ENCODE results near the gene RXRB. TPM values are rescaled to one million over a fixed set of nuclear protein-coding genes. Genes with fewer than 3 reads are reported as not detected.

Gene RXRB
- total and polyA plus RNA-seq, 5 donors from 2014 or later, result 7.1 to 62.6 (median 7.3) TPM

DNA sequence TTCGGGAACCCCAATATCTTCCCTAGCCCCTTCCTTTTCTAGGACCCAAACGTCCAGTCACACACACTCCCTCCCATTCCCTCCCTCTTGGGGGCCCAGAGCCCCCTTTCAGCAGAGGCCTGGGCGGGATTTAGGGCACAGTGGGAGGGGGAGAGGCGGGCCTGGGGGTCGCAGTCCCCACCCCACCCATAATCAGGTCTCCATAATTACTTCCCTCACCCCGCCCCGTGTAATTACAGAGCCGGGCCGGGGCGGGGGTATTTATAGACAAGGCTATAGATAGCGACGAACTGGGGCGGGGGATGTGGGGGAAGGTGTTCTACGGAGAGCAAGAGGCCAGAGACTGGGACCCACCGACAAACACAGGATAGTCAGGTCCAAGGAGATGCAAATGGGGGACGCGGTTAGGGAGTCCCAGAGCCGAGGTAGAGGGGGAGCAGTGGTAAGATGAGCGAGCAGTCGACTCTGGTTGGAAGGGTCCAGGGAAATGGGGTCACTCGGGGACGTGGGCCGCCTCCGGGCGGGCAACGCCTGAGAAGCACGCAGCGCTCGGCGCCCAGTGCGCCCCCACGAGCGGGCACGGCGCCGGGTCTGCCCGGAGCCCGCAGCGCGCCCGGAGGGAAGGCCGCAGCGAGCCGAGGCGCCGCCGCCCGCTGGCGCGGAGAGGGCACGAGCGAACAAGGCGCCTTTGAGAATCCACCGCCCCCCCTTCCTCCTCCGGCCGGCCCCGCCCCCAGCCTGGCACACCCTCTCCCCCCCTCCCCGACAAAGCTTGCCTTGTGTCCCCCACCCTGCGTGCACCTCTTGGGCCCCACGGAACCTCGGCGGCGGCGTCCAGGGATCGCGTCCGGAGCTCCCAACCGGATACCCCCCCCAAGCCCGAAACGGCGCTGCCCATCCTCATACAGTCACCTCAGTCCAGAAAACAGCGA is 7.5 kb downstream of the RXRB start:
- Histone ChIP-seq H3K4me3 (ENCODE audit: low read depth, low read length) (peak overlapping the region; percentile 48), H3K27ac (ENCODE audit: insufficient read depth, low read length, poor library complexity, severe bottlenecking) (no peak overlapping the region), H3K4me1 (ENCODE audit: control insufficient read depth, insufficient read depth, low read length, poor library complexity, severe bottlenecking) (peaks cover 30% of the 10 kb centered on the region), H3K36me3 (ENCODE audit: control insufficient read depth, insufficient read depth, low read length) (peaks cover 32% of the 10 kb centered on the region), H3K9me3 (ENCODE audit: control insufficient read depth in 2 of 2, low read length in 2 of 2) (no peaks in the 10 kb centered on the region), H3K27me3 (ENCODE audit: control insufficient read depth, insufficient read depth, low read length) (peaks cover 13% of the 10 kb centered on the region)
- H3K36me3 Mint-ChIP-seq, result peaks cover 28% of the 10 kb centered on the region
- H3K27me3 Mint-ChIP-seq, result peaks cover 46% of the 10 kb centered on the region
- H3K4me3 Mint-ChIP-seq, result peak overlapping the region; percentile 82 to 92 (median 86)
- peaks cover 6 to 46% (median 23%) of the 10 kb centered on the region in 4 donors for H3K4me1 Mint-ChIP-seq
- DNase-seq (no peak), ATAC-seq (ENCODE audit: low read depth in 2 of 2) (peak; percentile 22 to 30)
- peak overlapping the region in 2 of 3 donors; percentile 32 to 67 for H3K27ac Mint-ChIP-seq
- peaks cover 0 to 5% (median 0%) of the 10 kb centered on the region in 7 donors for H3K9me3 Mint-ChIP-seq

DNA sequence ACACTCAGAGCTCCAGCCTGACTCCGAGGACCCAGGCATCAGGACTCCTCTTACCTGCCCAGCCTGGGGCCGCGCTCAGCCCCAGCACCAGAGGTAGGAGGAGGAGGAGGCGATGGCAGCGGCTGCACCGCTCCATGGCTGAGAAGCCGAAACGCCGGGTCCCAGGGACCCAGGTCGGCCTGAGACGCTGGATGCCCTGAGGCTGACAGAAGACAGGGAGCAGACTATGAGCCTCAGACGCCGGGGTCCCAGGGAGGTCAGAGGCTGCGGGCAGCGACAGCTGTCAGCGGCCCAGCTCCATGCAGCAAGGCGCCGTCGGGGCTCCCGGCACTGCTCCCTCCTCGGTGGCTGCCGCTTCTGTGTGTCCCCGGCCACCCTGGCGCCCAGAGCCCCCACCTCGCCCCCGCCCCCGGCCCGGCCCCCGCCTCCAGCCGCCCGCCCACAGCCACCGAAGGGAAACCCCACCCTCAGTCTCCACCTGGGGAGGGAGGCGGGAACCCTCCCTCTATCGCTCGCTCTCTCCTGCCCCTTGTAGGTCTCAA is 8.3 kb downstream of the RXRB start, which contains the start of gene COL11A2:
COL11A2 (minus strand) TSS at position 363 of the 542 bp plus-strand sequence; CDS start at position 136, 227 bp downstream.
- Mint-ChIP-seq H3K27ac (peak within 1 kb of the TSS in 1 of 3 donors; percentile 67), H3K4me1 (peaks cover under 1 to 42% (median 17%) of the 10 kb centered on the region in 4 donors), H3K4me3 (peak within 1 kb of the TSS; percentile 82 to 92 (median 86)), H3K9me3 (peaks cover 0 to 5% (median 0%) of the 10 kb centered on the region in 7 donors), H3K27me3 (peaks cover 50% of the 10 kb centered on the region), H3K36me3 (peaks cover 24% of the 10 kb centered on the region)
- peaks cover 22% of the 10 kb centered on the region for H3K4me1 ChIP-seq (ENCODE audit: control insufficient read depth, insufficient read depth, low read length, poor library complexity, severe bottlenecking)
- H3K36me3 ChIP-seq (ENCODE audit: control insufficient read depth, insufficient read depth, low read length), result peaks cover 30% of the 10 kb centered on the region
- ATAC-seq (ENCODE audit: low read depth in 2 of 2), result peak; percentile 21 to 38
- H3K4me3 ChIP-seq (ENCODE audit: low read depth, low read length), result peak within 1 kb of the TSS; percentile 48
- DNase-seq, result peak in 1 of 3 donors; percentile 27
- no peaks in the 10 kb centered on the region for H3K9me3 ChIP-seq (ENCODE audit: control insufficient read depth in 2 of 2, low read length in 2 of 2)
- no peak within 1 kb of the TSS for H3K27ac ChIP-seq (ENCODE audit: insufficient read depth, low read length, poor library complexity, severe bottlenecking)
- H3K27me3 ChIP-seq (ENCODE audit: control insufficient read depth, insufficient read depth, low read length), result peaks cover 14% of the 10 kb centered on the region

DNA sequence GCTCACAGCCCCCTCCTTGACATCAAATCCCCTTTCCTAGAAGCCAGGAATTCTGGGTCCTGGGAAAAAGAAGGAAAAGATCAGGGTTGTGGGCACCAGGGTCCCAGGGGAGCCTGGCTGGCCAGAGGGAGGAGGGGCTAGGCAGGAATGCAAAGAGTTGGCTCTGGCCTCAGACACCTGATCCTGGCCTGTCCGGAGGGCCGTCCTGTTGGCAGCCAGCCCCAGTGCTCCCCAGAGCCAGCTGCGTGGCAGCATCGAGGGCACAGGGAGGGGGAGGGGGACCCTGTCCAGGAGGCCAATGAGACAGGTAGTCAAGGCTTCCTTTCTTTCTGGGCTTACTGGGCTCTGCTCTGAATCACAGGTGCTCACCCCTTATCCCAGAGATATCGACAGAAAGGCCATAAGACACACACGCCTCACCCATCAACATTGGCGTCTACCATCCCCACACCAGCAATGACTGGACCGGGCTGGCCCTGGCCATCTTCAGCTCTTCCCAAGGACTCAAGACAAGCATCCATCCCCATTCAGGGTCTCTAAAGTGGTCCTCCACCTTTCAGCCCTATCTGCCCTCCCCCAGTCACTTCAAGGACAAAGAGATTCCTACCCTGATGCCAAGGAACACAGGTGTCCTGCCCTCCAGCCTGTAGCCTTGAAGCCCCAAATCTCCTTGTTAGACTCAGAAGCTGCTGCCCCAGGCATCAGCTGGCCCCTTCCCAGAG is 8.9 kb downstream of the RXRB start:
- Mint-ChIP-seq H3K4me3 (peak overlapping the region in 2 of 4 donors; percentile 53 to 88), H3K27me3 (peaks cover 56% of the 10 kb centered on the region)

DNA sequence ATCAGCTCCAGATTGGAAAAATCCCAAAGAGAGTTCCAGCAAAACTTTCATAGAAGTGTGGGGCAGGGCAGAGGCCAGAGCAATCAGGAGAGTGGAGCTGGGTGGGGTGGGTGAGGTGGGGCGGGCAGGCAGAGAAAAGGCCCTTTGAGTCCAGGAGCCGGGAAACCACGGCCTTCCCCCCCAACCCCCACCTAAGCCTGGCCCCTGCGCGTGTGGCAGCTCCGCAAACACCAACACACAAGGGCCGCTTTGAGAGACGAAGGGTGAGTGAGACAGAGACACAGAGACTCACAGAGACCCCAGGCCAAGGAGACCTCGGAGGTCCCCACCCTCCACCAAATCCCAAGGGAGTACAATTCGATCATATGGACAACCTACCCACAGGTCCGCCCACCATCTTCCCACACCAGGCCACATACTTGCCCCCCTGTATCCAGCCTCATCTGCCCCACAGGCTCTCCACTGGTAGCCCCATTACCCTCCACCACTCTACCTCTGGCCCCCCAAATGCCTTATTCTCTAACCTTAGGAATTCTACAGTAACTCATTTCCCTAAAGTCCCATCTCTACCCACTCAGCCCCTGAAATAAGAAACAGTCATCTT is 9.9 kb downstream of the RXRB start:
- H3K27me3 ChIP-seq (ENCODE audit: control insufficient read depth, insufficient read depth, low read length), result peaks cover 14% of the 10 kb centered on the region
- H3K27ac Mint-ChIP-seq, result no peak overlapping the region

More for the DNA sequence above, 8.9 kb downstream of the RXRB start:
- no peaks in the 10 kb centered on the region for H3K9me3 ChIP-seq (ENCODE audit: control insufficient read depth in 2 of 2, low read length in 2 of 2)
- H3K36me3 ChIP-seq (ENCODE audit: control insufficient read depth, insufficient read depth, low read length), result peaks cover 23% of the 10 kb centered on the region
- H3K4me1 ChIP-seq (ENCODE audit: control insufficient read depth, insufficient read depth, low read length, poor library complexity, severe bottlenecking), result peaks cover 21% of the 10 kb centered on the region
- no peak for DNase-seq
- no peak overlapping the region for H3K4me3 ChIP-seq (ENCODE audit: low read depth, low read length)
- peak overlapping the region in 1 of 3 donors; percentile 27 for H3K27ac Mint-ChIP-seq
- ATAC-seq (ENCODE audit: low read depth in 2 of 2), result no peak
- H3K27ac ChIP-seq (ENCODE audit: insufficient read depth, low read length, poor library complexity, severe bottlenecking), result no peak overlapping the region
- peaks cover 0 to 39% (median 16%) of the 10 kb centered on the region in 4 donors for H3K4me1 Mint-ChIP-seq
- H3K27me3 ChIP-seq (ENCODE audit: control insufficient read depth, insufficient read depth, low read length), result peaks cover 14% of the 10 kb centered on the region
- peaks cover 0 to 5% (median 0%) of the 10 kb centered on the region in 7 donors for H3K9me3 Mint-ChIP-seq
- peaks cover 22% of the 10 kb centered on the region for H3K36me3 Mint-ChIP-seq

GRCh38 chr6:33189625-33190448 is 10.6 kb downstream of the RXRB start:
- Histone ChIP-seq H3K27ac (ENCODE audit: insufficient read depth, low read length, poor library complexity, severe bottlenecking) (no peak overlapping the region), H3K27me3 (ENCODE audit: control insufficient read depth, insufficient read depth, low read length) (peaks cover 14% of the 10 kb centered on the region), H3K36me3 (ENCODE audit: control insufficient read depth, insufficient read depth, low read length) (peaks cover 6% of the 10 kb centered on the region), H3K9me3 (ENCODE audit: control insufficient read depth in 2 of 2, low read length in 2 of 2) (no peaks in the 10 kb centered on the region), H3K4me1 (ENCODE audit: control insufficient read depth, insufficient read depth, low read length, poor library complexity, severe bottlenecking) (peaks cover 21% of the 10 kb centered on the region), H3K4me3 (ENCODE audit: low read depth, low read length) (no peak overlapping the region)
- H3K4me3 Mint-ChIP-seq, result no peak overlapping the region
- H3K36me3 Mint-ChIP-seq, result peaks cover 9% of the 10 kb centered on the region
- H3K27me3 Mint-ChIP-seq, result peaks cover 62% of the 10 kb centered on the region
- DNase-seq (no peak), ATAC-seq (ENCODE audit: low read depth in 2 of 2) (no peak)
- H3K4me1 Mint-ChIP-seq, result peaks cover 0 to 32% (median 10%) of the 10 kb centered on the region in 4 donors
- peaks cover 0 to 5% (median 0%) of the 10 kb centered on the region in 7 donors for H3K9me3 Mint-ChIP-seq
- no peak overlapping the region for H3K27ac Mint-ChIP-seq

More for the DNA sequence above, 9.9 kb downstream of the RXRB start:
- Mint-ChIP-seq H3K4me3 (peak overlapping the region in 3 of 4 donors; percentile 4 to 15 (median 9)), H3K4me1 (peaks cover 0 to 34% (median 12%) of the 10 kb centered on the region in 4 donors), H3K36me3 (peaks cover 16% of the 10 kb centered on the region), H3K27me3 (peaks cover 62% of the 10 kb centered on the region), H3K9me3 (peaks cover 0 to 5% (median 0%) of the 10 kb centered on the region in 7 donors)
- ATAC-seq (ENCODE audit: low read depth in 2 of 2) (no peak), DNase-seq (no peak)
- Histone ChIP-seq H3K9me3 (ENCODE audit: control insufficient read depth in 2 of 2, low read length in 2 of 2) (no peaks in the 10 kb centered on the region), H3K27ac (ENCODE audit: insufficient read depth, low read length, poor library complexity, severe bottlenecking) (no peak overlapping the region), H3K36me3 (ENCODE audit: control insufficient read depth, insufficient read depth, low read length) (peaks cover 14% of the 10 kb centered on the region), H3K4me1 (ENCODE audit: control insufficient read depth, insufficient read depth, low read length, poor library complexity, severe bottlenecking) (peaks cover 21% of the 10 kb centered on the region), H3K4me3 (ENCODE audit: low read depth, low read length) (no peak overlapping the region)

DNA sequence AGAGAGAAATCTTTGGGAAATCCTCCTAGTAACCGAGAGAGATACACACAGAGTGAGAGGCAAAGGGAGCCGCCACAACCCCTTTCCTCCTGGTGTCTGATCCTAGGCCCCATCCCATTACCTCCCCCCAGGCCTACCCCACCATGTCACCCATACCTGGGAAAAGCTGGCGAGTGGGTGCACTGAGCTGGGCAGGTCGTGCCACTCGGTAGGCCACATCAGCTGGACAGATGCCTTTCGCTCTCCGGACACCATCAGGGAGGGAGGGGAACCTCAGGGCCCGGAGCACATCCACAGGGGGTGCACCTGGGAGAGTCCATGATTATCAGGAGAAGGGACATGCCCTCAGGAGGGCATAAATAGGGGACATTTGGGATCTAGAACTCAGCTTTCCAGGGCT is 11.3 kb downstream of the RXRB start:
- DNase-seq (no peak), ATAC-seq (ENCODE audit: low read depth in 2 of 2) (no peak)
- Mint-ChIP-seq H3K36me3 (peaks cover 6% of the 10 kb centered on the region), H3K27ac (no peak overlapping the region), H3K9me3 (peaks cover 0 to 5% (median 0%) of the 10 kb centered on the region in 7 donors), H3K4me3 (no peak overlapping the region), H3K27me3 (peaks cover 67% of the 10 kb centered on the region), H3K4me1 (peaks cover 0 to 38% (median 15%) of the 10 kb centered on the region in 4 donors)
- Histone ChIP-seq H3K9me3 (ENCODE audit: control insufficient read depth in 2 of 2, low read length in 2 of 2) (no peaks in the 10 kb centered on the region), H3K4me1 (ENCODE audit: control insufficient read depth, insufficient read depth, low read length, poor library complexity, severe bottlenecking) (peaks cover 25% of the 10 kb centered on the region), H3K4me3 (ENCODE audit: low read depth, low read length) (no peak overlapping the region), H3K27ac (ENCODE audit: insufficient read depth, low read length, poor library complexity, severe bottlenecking) (no peak overlapping the region), H3K36me3 (ENCODE audit: control insufficient read depth, insufficient read depth, low read length) (no peaks in the 10 kb centered on the region), H3K27me3 (ENCODE audit: control insufficient read depth, insufficient read depth, low read length) (peaks cover 14% of the 10 kb centered on the region)

Data from CD4-positive, CD25-positive, alpha-beta regulatory T cell (primary cell).